HepG2 (cell line): Measurements from ENCODE around the gene APBB1. TPM values are rescaled to one million over a fixed set of nuclear protein-coding genes. Genes with fewer than 3 reads are reported as not detected.
A peak's percentile ranks its signal among the peaks of the same experiment; 100 is the strongest.

Source experiments
- ERF ChIP-seq: IDR thresholded peaks from 2 replicates; pipeline ENCODE4 v1.6.1; 2018; ENCODE audit warnings: missing biosample characterization, missing genetic modification reagents
- NCOR1 ChIP-seq: fragments of 200-600 bp; sonication (generic); IDR thresholded peaks from 2 replicates; pipeline ENCODE4 v1.7.0; 2017; ENCODE audit warnings: antibody characterized with exemption, low read length, borderline replicate concordance
- RFX5 ChIP-seq: IDR thresholded peaks from 2 replicates; pipeline ENCODE4 v1.6.1; 2011; ENCODE audit warnings: low read depth, low read length, improper control_type of control experiment
- SOX13 ChIP-seq, 3 experiments: fragments of 450-650 bp in 1 of 3; sonication (generic) in 1 of 3; formaldehyde crosslinking in 1 of 3; IDR thresholded peaks in 2 of 3; conservative IDR thresholded peaks in 1 of 3; 2 replicates each; pipeline versions ENCODE4 v1.5.0 to v1.6.1; 2016 to 2020; ENCODE audit warnings: antibody characterized with exemption in 1 of 3, mild to moderate bottlenecking in 1 of 3, missing compliant biosample characterization in 1 of 3, missing genetic modification reagents in 1 of 3, moderate library complexity in 1 of 3
- ZFP90 ChIP-seq: sonication (generic); formaldehyde crosslinking; IDR thresholded peaks from 2 replicates; pipeline ENCODE4 v1.8.0; 2022; ENCODE audit warnings: missing genetic modification reagents, mild to moderate bottlenecking, inconsistent platforms, borderline replicate concordance
- ZMAT3 ChIP-seq: sonication (generic); formaldehyde crosslinking; conservative IDR thresholded peaks from 2 replicates; pipeline ENCODE4 v1.7.0; 2021; ENCODE audit warnings: missing genetic modification reagents
- ZNF24 ChIP-seq: fragments of 450-650 bp; IDR thresholded peaks from 2 replicates; pipeline ENCODE4 v1.6.1; 2017; ENCODE audit warnings: antibody characterized with exemption, mild to moderate bottlenecking
- ZNF253 ChIP-seq: sonication (generic); formaldehyde crosslinking; IDR thresholded peaks from 2 replicates; pipeline ENCODE4 v1.8.0; 2022; ENCODE audit warnings: mild to moderate bottlenecking, missing genetic modification reagents, borderline replicate concordance
- polyA plus RNA-seq, 8 experiments: library from polyadenylated mRNA; depleted of rRNA in 3 of 8; stranded (reverse) in 7 of 8; unstranded in 1 of 8; fragments of >200 nt; fragmentation: Illumina TruSeq in 4 of 8; extraction: Trizol in 4 of 8; gene quantifications; 2 replicates each; pipeline versions ENCODE4 v1.2.1 to v1.2.3, GENCODE V29; 2011 to 2016; ENCODE audit warnings: low read depth in 4 of 8, missing spikeins in 1 of 8, mixed read lengths in 1 of 8; ENCODE audit not compliant: insufficient read depth in 1 of 8
- total RNA-seq, 5 experiments: library from RNA; depleted of rRNA; stranded (reverse); fragments of >200 nt; fragmentation: Illumina TruSeq; extraction: Trizol; gene quantifications; 2 replicates each; pipeline ENCODE4 v1.2.3, GENCODE V29; 2016; ENCODE audit warnings: low read depth in 1 of 5
- TF ChIP-seq, protein P1 (sequence below): sonication (generic); formaldehyde crosslinking; IDR thresholded peaks from 2 replicates; pipeline ENCODE4 v1.4.0; 2020; ENCODE audit warnings: missing genetic modification reagents
- TF ChIP-seq, protein P2 (sequence below): sonication (generic); formaldehyde crosslinking; IDR thresholded peaks from one replicate; pipeline ENCODE4 v1.5.1; 2020; ENCODE audit warnings: mild to moderate bottlenecking, missing genetic modification reagents; ENCODE audit errors: not compliant biosample characterization
- TF ChIP-seq, protein P3 (sequence below): sonication (generic); formaldehyde crosslinking; IDR thresholded peaks from 2 replicates; pipeline ENCODE4 v1.5.0; 2020; ENCODE audit warnings: mild to moderate bottlenecking, missing genetic modification reagents
- TF ChIP-seq, protein P4 (sequence below): sonication (generic); formaldehyde crosslinking; IDR thresholded peaks from 2 replicates; pipeline ENCODE4 v1.8.0; 2022; ENCODE audit warnings: missing genetic modification reagents, low read depth, mild to moderate bottlenecking, borderline replicate concordance

Gene APBB1
- total and polyA plus RNA-seq, 2 of the 13 experiments (the other 11 are each of a cell fraction or from before 2014, with no cell fraction given), result 1.7 to 3.5 TPM

DNA sequence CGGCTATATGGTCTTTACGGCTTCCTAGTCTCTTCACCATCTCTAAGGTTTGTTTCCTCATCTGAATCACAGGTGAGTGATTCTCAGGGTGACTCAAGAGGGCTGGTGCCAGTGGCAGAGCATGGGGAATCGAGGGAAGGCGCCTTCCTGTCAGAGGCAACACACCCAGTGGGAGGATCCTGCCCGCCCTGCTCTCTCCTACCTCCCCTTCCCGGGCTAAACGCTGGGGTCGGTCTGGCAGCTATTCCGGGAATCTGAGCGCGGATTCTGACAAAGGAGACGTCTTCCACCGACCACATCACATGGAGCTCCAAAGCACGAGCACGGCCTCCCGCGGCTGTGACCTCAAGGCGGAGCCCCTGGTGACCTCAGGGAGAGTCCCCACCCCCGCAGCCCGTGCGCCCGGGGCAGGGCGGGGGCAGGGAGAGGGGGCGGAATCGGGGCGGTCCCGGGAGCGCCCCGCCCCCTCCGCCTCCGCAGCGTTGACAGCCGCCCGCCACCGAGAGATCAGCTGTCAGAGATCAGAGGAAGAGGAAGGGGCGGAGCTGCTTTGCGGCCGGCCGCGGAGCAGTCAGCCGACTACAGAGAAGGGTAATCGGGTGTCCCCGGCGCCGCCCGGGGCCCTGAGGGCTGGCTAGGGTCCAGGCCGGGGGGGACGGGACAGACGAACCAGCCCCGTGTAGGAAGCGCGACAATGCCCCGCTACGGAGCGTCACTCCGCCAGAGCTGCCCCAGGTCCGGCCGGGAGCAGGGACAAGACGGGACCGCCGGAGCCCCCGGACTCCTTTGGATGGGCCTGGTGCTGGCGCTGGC, 28.8 kb downstream of the APBB1 start, which contains the start of gene SMPD1 (continued):
- TF ChIP-seq RFX5 (no peak), ZNF24 (no peak), ZFP90 (CRISPR knock-in tag) (no peak), ZNF253 (no peak), ERF (CRISPR knock-in tag) (peak; percentile 48; the same call in 1 of the 2 replicates), NCOR1 (no peak), SOX13 (IDR thresholded peaks at IDR 0.05) (no peak), SOX13 (CRISPR knock-in tag; conservative IDR thresholded peaks at IDR 0.05 in 1 of 2, IDR thresholded peaks at IDR 0.05 in 1 of 2) (peak in 1 of 2 experiments; percentile 70; a peak in 2 of 4 replicates), ZMAT3 (CRISPR knock-in tag) (no peak)
- TF ChIP-seq, protein P1, sequence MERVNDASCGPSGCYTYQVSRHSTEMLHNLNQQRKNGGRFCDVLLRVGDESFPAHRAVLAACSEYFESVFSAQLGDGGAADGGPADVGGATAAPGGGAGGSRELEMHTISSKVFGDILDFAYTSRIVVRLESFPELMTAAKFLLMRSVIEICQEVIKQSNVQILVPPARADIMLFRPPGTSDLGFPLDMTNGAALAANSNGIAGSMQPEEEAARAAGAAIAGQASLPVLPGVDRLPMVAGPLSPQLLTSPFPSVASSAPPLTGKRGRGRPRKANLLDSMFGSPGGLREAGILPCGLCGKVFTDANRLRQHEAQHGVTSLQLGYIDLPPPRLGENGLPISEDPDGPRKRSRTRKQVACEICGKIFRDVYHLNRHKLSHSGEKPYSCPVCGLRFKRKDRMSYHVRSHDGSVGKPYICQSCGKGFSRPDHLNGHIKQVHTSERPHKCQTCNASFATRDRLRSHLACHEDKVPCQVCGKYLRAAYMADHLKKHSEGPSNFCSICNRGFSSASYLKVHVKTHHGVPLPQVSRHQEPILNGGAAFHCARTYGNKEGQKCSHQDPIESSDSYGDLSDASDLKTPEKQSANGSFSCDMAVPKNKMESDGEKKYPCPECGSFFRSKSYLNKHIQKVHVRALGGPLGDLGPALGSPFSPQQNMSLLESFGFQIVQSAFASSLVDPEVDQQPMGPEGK (CRISPR knock-in tag), result peak; percentile 87
- TF ChIP-seq, protein P2, sequence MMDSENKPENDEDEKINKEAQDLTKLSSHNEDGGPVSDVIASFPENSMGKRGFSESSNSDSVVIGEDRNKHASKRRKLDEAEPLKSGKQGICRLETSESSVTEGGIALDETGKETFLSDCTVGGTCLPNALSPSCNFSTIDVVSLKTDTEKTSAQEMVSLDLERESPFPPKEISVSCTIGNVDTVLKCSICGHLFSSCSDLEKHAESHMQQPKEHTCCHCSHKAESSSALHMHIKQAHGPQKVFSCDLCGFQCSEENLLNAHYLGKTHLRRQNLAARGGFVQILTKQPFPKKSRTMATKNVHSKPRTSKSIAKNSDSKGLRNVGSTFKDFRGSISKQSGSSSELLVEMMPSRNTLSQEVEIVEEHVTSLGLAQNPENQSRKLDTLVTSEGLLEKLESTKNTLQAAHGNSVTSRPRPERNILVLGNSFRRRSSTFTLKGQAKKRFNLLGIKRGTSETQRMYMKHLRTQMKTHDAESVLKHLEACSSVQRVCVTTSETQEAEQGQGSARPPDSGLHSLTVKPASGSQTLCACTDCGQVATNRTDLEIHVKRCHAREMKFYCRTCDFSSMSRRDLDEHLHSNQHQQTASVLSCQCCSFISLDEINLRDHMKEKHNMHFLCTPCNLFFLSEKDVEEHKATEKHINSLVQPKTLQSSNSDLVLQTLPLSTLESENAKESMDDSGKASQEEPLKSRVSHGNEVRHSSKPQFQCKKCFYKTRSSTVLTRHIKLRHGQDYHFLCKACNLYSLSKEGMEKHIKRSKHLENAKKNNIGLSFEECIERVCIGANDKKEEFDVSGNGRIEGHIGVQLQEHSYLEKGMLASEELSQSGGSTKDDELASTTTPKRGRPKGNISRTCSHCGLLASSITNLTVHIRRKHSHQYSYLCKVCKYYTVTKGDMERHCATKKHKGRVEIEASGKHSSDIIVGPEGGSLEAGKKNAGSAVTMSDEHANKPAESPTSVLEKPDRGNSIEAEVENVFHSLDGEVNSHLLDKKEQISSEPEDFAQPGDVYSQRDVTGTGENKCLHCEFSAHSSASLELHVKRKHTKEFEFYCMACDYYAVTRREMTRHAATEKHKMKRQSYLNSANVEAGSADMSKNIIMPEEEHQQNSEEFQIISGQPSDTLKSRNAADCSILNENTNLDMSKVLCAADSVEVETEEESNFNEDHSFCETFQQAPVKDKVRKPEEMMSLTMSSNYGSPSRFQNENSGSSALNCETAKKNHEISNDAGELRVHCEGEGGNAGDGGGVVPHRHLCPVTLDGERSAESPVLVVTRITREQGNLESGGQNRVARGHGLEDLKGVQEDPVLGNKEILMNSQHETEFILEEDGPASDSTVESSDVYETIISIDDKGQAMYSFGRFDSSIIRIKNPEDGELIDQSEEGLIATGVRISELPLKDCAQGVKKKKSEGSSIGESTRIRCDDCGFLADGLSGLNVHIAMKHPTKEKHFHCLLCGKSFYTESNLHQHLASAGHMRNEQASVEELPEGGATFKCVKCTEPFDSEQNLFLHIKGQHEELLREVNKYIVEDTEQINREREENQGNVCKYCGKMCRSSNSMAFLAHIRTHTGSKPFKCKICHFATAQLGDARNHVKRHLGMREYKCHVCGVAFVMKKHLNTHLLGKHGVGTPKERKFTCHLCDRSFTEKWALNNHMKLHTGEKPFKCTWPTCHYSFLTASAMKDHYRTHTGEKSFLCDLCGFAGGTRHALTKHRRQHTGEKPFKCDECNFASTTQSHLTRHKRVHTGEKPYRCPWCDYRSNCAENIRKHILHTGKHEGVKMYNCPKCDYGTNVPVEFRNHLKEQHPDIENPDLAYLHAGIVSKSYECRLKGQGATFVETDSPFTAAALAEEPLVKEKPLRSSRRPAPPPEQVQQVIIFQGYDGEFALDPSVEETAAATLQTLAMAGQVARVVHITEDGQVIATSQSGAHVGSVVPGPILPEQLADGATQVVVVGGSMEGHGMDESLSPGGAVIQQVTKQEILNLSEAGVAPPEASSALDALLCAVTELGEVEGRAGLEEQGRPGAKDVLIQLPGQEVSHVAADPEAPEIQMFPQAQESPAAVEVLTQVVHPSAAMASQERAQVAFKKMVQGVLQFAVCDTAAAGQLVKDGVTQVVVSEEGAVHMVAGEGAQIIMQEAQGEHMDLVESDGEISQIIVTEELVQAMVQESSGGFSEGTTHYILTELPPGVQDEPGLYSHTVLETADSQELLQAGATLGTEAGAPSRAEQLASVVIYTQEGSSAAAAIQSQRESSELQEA (CRISPR knock-in tag), result no peak
- TF ChIP-seq, protein P3, sequence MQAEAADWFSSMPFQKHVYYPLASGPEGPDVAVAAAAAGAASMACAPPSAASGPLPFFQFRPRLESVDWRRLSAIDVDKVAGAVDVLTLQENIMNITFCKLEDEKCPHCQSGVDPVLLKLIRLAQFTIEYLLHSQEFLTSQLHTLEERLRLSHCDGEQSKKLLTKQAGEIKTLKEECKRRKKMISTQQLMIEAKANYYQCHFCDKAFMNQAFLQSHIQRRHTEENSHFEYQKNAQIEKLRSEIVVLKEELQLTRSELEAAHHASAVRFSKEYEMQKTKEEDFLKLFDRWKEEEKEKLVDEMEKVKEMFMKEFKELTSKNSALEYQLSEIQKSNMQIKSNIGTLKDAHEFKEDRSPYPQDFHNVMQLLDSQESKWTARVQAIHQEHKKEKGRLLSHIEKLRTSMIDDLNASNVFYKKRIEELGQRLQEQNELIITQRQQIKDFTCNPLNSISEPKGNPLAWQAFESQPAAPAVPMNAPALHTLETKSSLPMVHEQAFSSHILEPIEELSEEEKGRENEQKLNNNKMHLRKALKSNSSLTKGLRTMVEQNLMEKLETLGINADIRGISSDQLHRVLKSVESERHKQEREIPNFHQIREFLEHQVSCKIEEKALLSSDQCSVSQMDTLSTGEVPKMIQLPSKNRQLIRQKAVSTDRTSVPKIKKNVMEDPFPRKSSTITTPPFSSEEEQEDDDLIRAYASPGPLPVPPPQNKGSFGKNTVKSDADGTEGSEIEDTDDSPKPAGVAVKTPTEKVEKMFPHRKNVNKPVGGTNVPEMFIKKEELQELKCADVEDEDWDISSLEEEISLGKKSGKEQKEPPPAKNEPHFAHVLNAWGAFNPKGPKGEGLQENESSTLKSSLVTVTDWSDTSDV (CRISPR knock-in tag), result peak; percentile 83; the same call in 1 of the 2 replicates
- TF ChIP-seq, protein P4, sequence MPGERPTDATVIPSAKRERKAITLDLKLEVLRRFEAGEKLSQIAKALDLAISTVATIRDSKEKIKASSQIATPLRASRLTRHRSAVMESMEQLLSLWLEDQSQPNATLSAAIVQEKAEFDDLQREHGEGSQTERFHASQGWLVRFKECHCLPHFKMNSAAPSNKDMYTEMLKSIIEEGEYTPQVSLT (CRISPR knock-in tag), result no peak
